Activated CD4-positive, alpha-beta memory T cell treated with anti-CD3 and anti-CD28 coated beads, Interleukin-2, amount 10 ng/mL, durations not matched to agents 7 days and 5 days (primary cell): Measurements from ENCODE around the gene URB1. TPM values are rescaled to one million over a fixed set of nuclear protein-coding genes. Genes with fewer than 3 reads are reported as not detected.
A peak's percentile ranks its signal among the peaks of the same experiment; 100 is the strongest.

Experiments
- CTCF ChIA-PET: fragments of 350-600 bp; sonication (Branson Sonifier 250); formaldehyde crosslinking; loops from one replicate; lab custom pipeline; 2021; ENCODE audit warnings: antibody characterized with exemption, inconsistent platforms; lab: Charles Lee
- POLR2A ChIA-PET: fragments of 350-600 bp; sonication (Branson Sonifier 250); formaldehyde crosslinking; loops from one replicate; lab custom pipeline; 2021; ENCODE audit warnings: antibody characterized with exemption; lab: Charles Lee
- DNase-seq: peaks from one replicate; pipeline ENCODE4 v3.0.0-alpha.2; 2020
- H3K27ac Mint-ChIP-seq: one replicate; pipeline ENCODE4 v1.8.0; 2021; ENCODE audit warnings: mild to moderate bottlenecking, mixed read lengths
- H3K27me3 Mint-ChIP-seq: one replicate; pipeline ENCODE4 v1.8.0; 2021; ENCODE audit warnings: mixed read lengths
- H3K36me3 Mint-ChIP-seq: one replicate; pipeline ENCODE4 v1.8.0; 2021; ENCODE audit warnings: low read depth, mixed read lengths
- H3K4me1 Mint-ChIP-seq: one replicate; pipeline ENCODE4 v1.8.0; 2021; ENCODE audit warnings: mixed read lengths
- H3K4me3 Mint-ChIP-seq: one replicate; pipeline ENCODE4 v1.8.0; 2021; ENCODE audit warnings: mild to moderate bottlenecking, mixed read lengths
- H3K9me3 Mint-ChIP-seq: one replicate; pipeline ENCODE4 v1.8.0; 2021; ENCODE audit warnings: mixed read lengths
- total RNA-seq, 2 experiments: library from RNA; stranded (reverse); gene quantifications; one replicate each; pipeline ENCODE4 v1.2.3, GENCODE V29; 2021

URB1 gene
- total RNA-seq, 2 experiments from 2014 or later = 9.1 TPM

DNA sequence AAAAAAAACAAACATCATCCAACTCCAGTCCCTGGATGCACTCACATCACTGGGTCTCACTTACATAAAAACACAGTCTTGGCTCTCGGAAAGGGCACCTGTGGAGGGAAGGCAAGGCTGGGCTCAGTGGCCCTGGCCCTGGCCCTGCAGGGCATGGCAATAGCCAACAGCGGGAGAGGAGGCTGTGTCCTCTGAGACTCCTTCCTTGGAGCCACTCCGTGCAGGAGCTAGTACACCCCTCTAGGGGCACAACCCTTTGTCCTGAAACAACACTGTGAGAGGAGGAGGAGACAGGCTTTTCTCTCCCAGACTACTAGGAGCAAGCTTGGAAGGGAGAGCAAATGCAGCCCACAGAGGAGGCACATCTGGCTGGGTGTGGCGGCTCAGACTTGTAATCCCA is 28.0 kb downstream of the URB1 start:
- H3K36me3 Mint-ChIP-seq = peaks cover 50% of the 10 kb centered on the region
- no peak overlapping the region for H3K27ac Mint-ChIP-seq
- no peaks in the 10 kb centered on the region for H3K9me3 Mint-ChIP-seq
- H3K4me3 Mint-ChIP-seq = no peak overlapping the region
- no peak for DNase-seq
- no peaks in the 10 kb centered on the region for H3K27me3 Mint-ChIP-seq
- no peaks in the 10 kb centered on the region for H3K4me1 Mint-ChIP-seq
- CTCF ChIA-PET = interaction anchor here (0.6 to 0.9 kb wide), 2 partner anchors 39 to 58 kb away, joined by 3 to 5 read pairs; no protein-coding TSS in a partner anchor
- POLR2A ChIA-PET = no interaction called here

DNA sequence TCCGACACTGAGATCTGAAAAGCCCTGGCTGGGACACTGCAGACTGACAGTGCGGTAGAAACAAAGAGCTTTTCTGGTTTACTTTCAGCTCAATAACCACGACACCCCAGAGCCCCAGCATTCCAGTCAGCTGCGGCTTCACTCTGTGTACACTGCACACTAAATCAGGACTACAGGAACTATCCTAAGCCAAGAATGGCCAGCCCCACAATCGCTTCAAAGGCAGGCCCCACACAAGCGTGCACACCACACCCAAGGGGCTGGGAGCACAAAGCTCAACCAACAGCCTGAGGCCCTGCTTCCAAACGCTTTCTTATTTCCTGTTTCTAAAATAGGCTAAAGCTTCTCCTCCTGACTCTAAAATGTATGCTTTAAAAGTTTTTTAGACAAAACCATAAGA is 28.4 kb downstream of the URB1 start:
- H3K27ac Mint-ChIP-seq = no peak overlapping the region
- POLR2A ChIA-PET = no interaction called here
- CTCF ChIA-PET = interaction anchor here (0.6 to 0.9 kb wide), 2 partner anchors 39 to 59 kb away, joined by 3 to 5 read pairs; no protein-coding TSS in a partner anchor
- no peak overlapping the region for H3K4me3 Mint-ChIP-seq
- no peaks in the 10 kb centered on the region for H3K27me3 Mint-ChIP-seq
- no peaks in the 10 kb centered on the region for H3K9me3 Mint-ChIP-seq
- H3K36me3 Mint-ChIP-seq = peaks cover 53% of the 10 kb centered on the region
- DNase-seq = no peak
- H3K4me1 Mint-ChIP-seq = no peaks in the 10 kb centered on the region

DNA sequence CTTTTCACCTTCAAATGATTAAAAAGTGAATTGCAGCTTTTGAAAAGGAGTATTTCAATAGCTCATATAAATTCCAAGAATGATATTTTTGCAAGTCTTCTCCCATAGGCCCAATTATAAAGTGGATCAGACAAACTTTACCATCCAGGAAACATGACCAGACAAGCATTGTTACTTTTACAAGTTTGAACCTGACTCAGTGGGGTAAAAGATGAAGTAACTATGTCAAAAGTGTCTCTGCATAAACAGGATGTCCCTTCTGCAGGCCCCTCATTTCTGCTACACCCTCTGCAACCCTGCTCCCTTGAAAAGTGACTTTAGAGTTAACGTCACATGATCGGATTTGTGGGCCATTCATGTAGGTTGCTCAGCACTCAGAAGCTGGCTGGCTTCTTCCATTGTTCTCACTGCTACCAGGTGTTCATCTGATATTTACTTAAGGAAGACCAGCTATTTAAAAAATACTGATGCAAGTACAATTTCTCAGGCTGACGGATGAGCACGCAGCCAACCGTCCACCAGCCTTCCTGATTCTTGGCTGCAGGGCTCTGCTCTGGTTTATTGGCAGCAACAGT is 32.3 kb downstream of the URB1 start:
- ChIA-PET POLR2A (interaction anchor here (1.1 kb wide), 1 partner anchor 29 kb away, joined by 3 read pairs; no protein-coding TSS in a partner anchor), CTCF (no interaction called here)
- H3K4me3 Mint-ChIP-seq = no peak overlapping the region
- H3K9me3 Mint-ChIP-seq = no peaks in the 10 kb centered on the region
- no peaks in the 10 kb centered on the region for H3K4me1 Mint-ChIP-seq
- peak overlapping the region; percentile 70 for H3K27ac Mint-ChIP-seq
- H3K36me3 Mint-ChIP-seq = peaks cover 61% of the 10 kb centered on the region
- no peak for DNase-seq
- H3K27me3 Mint-ChIP-seq = no peaks in the 10 kb centered on the region

DNA sequence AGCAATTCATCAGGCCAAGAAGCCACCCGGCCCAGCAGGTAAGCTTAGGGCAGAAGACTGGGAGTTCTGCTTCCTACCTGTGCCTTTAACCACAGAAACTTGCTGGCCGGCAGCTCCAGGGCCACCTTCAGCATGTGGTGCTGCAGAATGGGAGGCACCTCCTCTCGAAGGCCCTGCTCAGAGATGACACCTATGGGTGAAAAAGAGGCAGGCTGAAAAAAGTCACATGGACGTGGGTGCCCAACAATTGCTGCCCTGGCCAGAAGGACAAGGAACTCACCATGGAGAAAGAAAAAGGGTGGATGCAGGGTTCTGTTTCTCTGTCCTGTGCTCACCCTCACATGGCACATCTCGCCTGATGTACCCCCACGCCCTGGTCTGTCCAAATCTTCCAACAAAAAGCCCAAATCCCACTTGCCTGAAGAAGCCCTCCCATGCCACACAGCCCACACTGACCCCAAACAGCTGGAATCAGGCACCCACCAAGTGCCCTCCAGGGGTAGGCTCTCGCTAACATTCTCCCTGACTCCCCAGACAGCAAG is 33.0 kb downstream of the URB1 start:
- Mint-ChIP-seq H3K9me3 (no peaks in the 10 kb centered on the region), H3K27me3 (no peaks in the 10 kb centered on the region), H3K27ac (no peak overlapping the region), H3K4me3 (no peak overlapping the region), H3K4me1 (no peaks in the 10 kb centered on the region), H3K36me3 (peaks cover 65% of the 10 kb centered on the region)
- POLR2A ChIA-PET = no interaction called here
- CTCF ChIA-PET = interaction anchor here (1.0 kb wide), 1 partner anchor 241 kb away, joined by 4 read pairs; no protein-coding TSS in a partner anchor
- no peak for DNase-seq

DNA sequence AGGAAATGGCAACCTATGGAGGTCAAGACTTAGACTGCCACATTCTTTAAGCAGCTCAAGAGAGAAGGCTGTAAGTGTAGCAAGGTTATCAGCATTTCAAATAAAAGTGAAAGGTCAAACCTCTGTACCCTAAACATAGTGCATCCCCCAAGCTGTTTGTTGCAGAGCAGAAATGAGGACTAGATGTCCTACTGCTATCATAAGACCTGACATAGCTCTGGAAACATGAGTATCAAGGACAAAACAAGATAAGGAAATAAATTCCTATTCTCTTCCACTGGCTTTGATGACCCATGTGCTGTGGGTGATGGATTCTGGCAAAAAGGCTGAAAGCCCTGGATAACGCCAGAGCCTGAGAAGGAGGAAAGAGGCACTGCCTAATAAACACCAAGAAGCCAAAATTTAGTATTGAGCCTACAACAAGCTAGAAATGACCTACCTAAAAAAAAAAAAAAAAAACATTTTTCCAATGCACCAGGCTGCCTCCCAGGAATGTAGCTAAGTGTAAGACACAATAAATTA is 35.9 kb downstream of the URB1 start:
- Mint-ChIP-seq H3K36me3 (peaks cover 60% of the 10 kb centered on the region), H3K4me3 (no peak overlapping the region), H3K9me3 (no peaks in the 10 kb centered on the region), H3K4me1 (no peaks in the 10 kb centered on the region), H3K27me3 (no peaks in the 10 kb centered on the region), H3K27ac (no peak overlapping the region)
- CTCF ChIA-PET = no interaction called here
- POLR2A ChIA-PET = no interaction called here
- no peak for DNase-seq

DNA sequence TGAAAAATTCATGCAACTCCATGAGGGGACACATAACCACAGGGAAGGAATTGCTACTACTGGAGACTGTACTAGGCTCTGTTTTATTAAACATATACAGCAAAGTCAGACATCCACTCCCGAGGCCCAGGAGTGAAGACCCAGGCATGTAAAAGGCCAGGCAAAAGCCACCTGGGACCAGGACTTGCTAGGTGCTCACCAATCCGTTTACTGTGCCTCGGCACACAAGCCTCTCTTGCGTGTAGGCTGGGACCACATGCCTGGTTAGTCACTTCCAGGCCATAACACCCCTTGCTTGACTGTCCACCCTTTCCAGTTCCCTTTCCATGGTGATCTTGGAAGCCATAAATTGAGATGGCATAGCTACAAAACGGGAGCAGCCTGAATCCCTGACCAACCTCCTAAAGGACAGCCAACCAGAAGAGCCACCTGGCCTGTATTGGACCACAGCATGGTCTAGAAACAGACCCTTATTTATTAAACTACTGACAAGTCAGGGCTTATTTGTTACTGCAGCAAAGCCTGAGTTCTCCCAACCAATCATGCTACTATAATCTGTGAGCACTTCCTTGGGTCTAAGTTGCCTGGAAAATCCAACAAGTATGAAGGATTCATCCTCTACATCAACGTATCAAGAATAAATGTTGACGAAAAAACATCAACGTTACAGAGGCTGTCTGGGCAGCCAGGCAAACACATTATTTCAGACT is 39.7 kb downstream of the URB1 start:
- H3K36me3 Mint-ChIP-seq = peaks cover 60% of the 10 kb centered on the region
- ChIA-PET CTCF (no interaction called here), POLR2A (no interaction called here)
- H3K27me3 Mint-ChIP-seq = no peaks in the 10 kb centered on the region
- no peak for DNase-seq
- H3K4me3 Mint-ChIP-seq = no peak overlapping the region
- H3K4me1 Mint-ChIP-seq = no peaks in the 10 kb centered on the region
- no peak overlapping the region for H3K27ac Mint-ChIP-seq
- no peaks in the 10 kb centered on the region for H3K9me3 Mint-ChIP-seq

DNA sequence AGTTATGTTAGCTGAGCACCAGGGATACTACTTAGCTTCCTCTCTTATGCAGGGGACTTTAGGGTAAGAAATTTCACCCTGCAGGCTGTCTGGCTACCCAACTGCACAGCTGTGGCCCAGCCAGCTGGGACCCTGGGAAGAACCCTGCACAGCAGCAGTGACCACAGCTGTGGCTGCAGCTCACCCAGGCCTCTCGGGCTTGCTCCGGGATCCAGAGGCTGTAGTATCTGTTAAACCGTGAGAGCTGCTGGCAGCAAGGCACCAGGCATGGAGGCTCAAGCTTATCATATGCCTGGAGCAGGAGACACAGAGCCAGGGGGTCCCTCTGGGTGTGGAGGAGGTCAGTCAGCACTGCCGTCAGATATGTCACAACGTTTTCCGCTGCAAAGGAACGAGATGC is 40.3 kb downstream of the URB1 start:
- Mint-ChIP-seq H3K4me3 (no peak overlapping the region), H3K27ac (no peak overlapping the region), H3K36me3 (peaks cover 66% of the 10 kb centered on the region), H3K9me3 (no peaks in the 10 kb centered on the region), H3K4me1 (no peaks in the 10 kb centered on the region), H3K27me3 (no peaks in the 10 kb centered on the region)
- ChIA-PET CTCF (no interaction called here), POLR2A (no interaction called here)
- no peak for DNase-seq

DNA sequence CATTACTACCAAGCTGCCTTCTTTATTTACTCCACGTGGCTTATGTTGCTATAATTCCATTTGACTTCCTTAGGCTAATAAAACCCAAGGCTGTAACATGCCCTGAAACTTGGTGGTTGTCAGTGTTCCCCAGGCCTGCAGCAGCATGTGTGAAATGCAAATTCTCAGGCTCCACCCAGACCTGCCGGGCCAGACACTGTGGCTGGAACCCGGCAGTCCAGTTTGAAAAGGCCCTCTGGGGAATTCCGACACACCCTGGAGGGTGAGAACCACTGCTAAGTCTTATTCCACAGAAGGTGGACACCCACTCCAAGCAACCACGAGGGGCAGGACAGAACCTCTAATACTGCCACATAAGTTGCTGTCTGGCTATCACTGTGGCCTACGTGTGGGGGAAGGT is 41.4 kb downstream of the URB1 start:
- no peak overlapping the region for H3K27ac Mint-ChIP-seq
- POLR2A ChIA-PET = no interaction called here
- peaks cover 71% of the 10 kb centered on the region for H3K36me3 Mint-ChIP-seq

DNA sequence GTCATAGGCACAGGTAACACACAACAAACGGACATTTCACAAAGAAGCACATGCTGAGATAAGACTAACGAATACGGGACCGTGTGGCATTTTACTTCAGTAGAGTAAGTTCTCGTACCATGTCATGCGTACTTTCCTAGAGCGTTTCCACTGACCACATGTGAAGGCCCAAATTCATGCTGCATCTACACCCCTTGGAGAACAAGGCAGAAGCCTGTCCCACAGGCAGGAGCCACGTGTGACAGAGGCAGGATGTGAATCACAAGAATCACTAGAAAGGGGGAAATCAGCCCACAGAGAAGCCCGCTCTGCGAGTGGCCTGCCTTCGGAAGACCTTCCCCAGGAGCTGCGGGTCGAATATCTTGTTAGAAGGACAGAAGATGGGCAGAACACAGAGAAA is 41.8 kb downstream of the URB1 start:
- Mint-ChIP-seq H3K4me3 (no peak overlapping the region), H3K27me3 (no peaks in the 10 kb centered on the region), H3K9me3 (no peaks in the 10 kb centered on the region), H3K36me3 (peaks cover 71% of the 10 kb centered on the region), H3K27ac (no peak overlapping the region), H3K4me1 (no peaks in the 10 kb centered on the region)
- CTCF ChIA-PET = no interaction called here
- no peak for DNase-seq
- POLR2A ChIA-PET = no interaction called here

More for the DNA sequence above, 41.4 kb downstream of the URB1 start:
- Mint-ChIP-seq H3K4me1 (no peaks in the 10 kb centered on the region), H3K4me3 (no peak overlapping the region), H3K27me3 (no peaks in the 10 kb centered on the region), H3K9me3 (no peaks in the 10 kb centered on the region)
- no peak for DNase-seq
- CTCF ChIA-PET = no interaction called here

DNA sequence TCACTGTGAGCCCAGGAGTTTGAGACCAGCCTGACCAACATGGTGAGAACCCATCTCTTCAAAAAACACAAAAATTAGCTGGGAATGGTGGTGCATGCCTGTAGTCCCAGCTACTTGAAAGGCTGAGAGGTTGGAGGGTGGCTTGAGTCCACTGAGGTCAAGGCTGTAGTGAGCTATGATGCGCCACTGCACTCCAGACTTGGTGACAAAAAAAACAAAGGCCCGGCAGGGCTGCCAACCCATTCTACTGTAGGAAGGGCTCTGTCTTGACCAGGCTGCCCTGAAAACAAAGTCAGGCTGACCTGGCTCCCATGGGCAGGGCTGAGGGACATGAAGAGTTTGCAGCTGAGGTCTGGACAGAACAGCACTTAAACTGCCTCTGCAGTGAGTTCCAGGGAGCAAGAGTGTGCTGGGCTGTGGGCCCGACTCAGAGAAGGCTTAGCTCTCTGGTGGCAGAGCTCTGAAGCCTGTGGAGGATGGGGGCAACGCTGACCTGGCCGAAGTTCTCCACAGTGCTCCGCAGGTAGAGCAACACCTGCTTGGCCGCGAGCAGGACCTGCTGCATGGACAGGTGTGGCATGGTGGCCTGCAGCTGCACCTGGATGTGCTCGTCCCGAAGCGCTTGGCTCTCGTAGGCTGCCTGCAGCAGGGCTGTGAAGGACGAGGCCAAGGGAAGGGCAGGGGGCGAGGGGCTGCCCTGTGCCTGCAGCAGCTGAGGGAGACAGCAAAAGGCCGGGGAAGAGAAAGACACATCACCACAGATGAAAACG is 42.4 kb downstream of the URB1 start:
- H3K9me3 Mint-ChIP-seq = no peaks in the 10 kb centered on the region
- ChIA-PET CTCF (no interaction called here), POLR2A (no interaction called here)
- H3K27me3 Mint-ChIP-seq = no peaks in the 10 kb centered on the region
- H3K27ac Mint-ChIP-seq = no peak overlapping the region
- DNase-seq = no peak
- H3K4me1 Mint-ChIP-seq = no peaks in the 10 kb centered on the region
- H3K36me3 Mint-ChIP-seq = peaks cover 74% of the 10 kb centered on the region
- H3K4me3 Mint-ChIP-seq = no peak overlapping the region

DNA sequence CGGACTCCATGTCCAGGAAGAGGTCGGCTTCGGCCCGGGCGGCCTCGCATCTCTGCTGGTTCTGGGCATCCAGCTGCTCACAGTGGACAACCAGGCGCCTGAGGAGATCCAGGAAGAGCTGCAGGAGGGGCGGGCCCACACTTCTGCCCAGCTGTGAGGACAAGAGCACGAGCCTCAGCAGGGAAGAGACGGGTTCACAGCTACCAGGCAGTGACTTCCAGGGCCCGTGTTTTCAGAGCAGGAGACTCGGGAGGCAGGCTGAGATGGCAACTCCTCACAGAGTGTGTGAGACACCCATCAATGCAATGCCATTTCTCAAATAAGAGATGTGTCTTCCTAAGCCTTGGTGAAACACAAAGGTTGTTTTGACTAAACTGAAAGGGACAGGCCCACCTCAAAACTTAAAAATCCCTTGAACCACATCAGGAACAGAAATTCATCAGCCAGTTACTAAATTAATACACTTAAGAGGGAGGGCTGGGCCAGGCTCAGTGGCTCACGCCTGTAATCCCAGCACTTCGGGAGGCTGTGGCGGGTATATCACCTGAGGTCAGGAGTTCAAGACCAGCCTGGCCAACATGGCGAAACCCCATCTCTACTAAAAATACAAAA is 43.4 kb downstream of the URB1 start:
- Mint-ChIP-seq H3K27ac (peak overlapping the region; percentile 1), H3K9me3 (peaks cover 7% of the 10 kb centered on the region), H3K4me1 (no peaks in the 10 kb centered on the region), H3K4me3 (no peak overlapping the region), H3K36me3 (peaks cover 74% of the 10 kb centered on the region), H3K27me3 (no peaks in the 10 kb centered on the region)
- CTCF ChIA-PET = no interaction called here
- POLR2A ChIA-PET = no interaction called here
- no peak for DNase-seq

DNA sequence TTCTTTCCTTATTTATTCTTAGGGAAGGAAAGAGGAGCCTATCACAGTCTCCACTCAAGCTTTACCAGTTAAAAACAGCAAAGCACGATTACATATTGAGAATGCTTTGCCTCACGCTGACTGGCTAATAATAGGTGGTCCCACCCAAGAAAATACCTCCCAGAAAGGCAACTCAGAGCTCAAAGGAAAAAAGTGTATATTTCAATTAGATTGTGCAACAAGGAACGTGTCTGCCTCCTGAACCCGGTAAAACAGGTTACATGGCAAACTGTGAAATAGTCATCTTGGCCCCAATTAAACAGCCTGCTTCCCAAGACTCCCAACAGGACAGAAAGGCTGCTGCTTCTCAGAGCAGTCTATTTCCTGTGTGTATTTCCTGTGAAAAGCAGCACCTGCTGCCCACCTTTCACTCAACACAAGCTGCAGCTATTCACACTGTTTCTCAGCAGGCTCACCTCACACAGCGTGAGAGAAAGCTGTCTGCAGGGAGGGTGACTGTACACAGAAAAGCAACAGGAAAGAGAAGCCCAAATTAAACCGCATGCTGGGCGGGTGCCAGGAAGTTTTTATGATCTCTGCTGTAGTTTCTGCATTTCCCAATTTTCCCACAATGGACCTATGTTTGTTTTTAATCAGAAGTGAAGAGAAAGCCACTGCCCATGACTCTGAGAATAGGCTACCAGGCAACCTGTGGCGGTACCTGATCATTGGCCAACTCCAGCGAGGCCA is 44.0 kb downstream of the URB1 start:
- CTCF ChIA-PET = interaction anchor here (0.6 kb wide), 1 partner anchor 124 kb away, joined by 3 read pairs; no protein-coding TSS in a partner anchor
- no peak for DNase-seq
- Mint-ChIP-seq H3K27ac (no peak overlapping the region), H3K4me3 (no peak overlapping the region), H3K9me3 (peaks cover 11% of the 10 kb centered on the region), H3K27me3 (no peaks in the 10 kb centered on the region), H3K4me1 (no peaks in the 10 kb centered on the region), H3K36me3 (peaks cover 74% of the 10 kb centered on the region)
- POLR2A ChIA-PET = no interaction called here
